GM12878 (cell line): Measurements from ENCODE around the gene FAM118A. TPM values are rescaled to one million over a fixed set of nuclear protein-coding genes. Genes with fewer than 3 reads are reported as not detected.

Source experiments
- ATAC-seq: fragments of 200-7000 bp; cut with Tn5 transposase; 3 replicates; pipeline ENCODE4 v1.9.1; 2020; ENCODE audit warnings: mild to moderate bottlenecking, moderate library complexity
- BruUV-seq: library from RNA; stranded (reverse); fragments of 400-500 nt; replicated peaks from 2 replicates; lab custom pipeline; 2021; lab: Mats Ljungman, UMichigan
- CTCF ChIA-PET: fragments of 300-600 bp; sonication (Branson Sonifier 250); formaldehyde crosslinking; extraction: SDS; loops from one replicate; lab custom pipeline; 2021; ENCODE audit warnings: inconsistent platforms; lab: Yijun Ruan, JAX
- POLR2A ChIA-PET: fragments of 350-600 bp; formaldehyde crosslinking; extraction: SDS; loops from one replicate; lab custom pipeline; 2021; ENCODE audit warnings: inconsistent platforms; lab: Charles Lee
- RAD21 ChIA-PET: fragments of 300-600 bp; sonication (Branson Sonifier 250); formaldehyde crosslinking; loops from one replicate; lab custom pipeline; 2023; ENCODE audit warnings: antibody characterized with exemption; ENCODE audit not compliant: unreplicated experiment; lab: Charles Lee
- SMC1A ChIA-PET: fragments of 300-600 bp; sonication (Branson Sonifier 250); formaldehyde crosslinking; loops from one replicate; lab custom pipeline; 2023; ENCODE audit not compliant: unreplicated experiment, uncharacterized antibody; lab: Charles Lee
- DNase-seq: peaks from one replicate; pipeline ENCODE4 v3.0.0-alpha.2; 2011; ENCODE audit warnings: low read depth, low spot score
- FAIRE-seq: peaks from 3 replicates; lab custom pipeline; 2011; peaks lifted over from hg19 to GRCh38; lab: Jason Lieb, UNC
- H2AFZ ChIP-seq: 2 replicates; pipeline ENCODE4 v1.6.0; 2011; ENCODE audit warnings: low read depth, low read length, control low read depth; ENCODE audit not compliant: control insufficient read depth
- H3K27ac ChIP-seq: 2 replicates; pipeline ENCODE4 v1.5.1; 2011; ENCODE audit warnings: control low read depth; ENCODE audit not compliant: control insufficient read depth, insufficient read depth
- H3K27me3 ChIP-seq, 2 experiments: replicated peaks in 1 of 2; 2 replicates each; pipeline versions ENCODE4 v1.6.0 to v1.6.1; 2011; ENCODE audit warnings: low read length in 1 of 2; ENCODE audit not compliant: control insufficient read depth in 2 of 2, insufficient read depth in 2 of 2
- H3K36me3 ChIP-seq, 2 experiments: 2 replicates each; pipeline ENCODE4 v1.5.1; 2011; ENCODE audit warnings: low read length in 1 of 2; ENCODE audit not compliant: control insufficient read depth in 2 of 2, insufficient read depth in 2 of 2
- H3K4me1 ChIP-seq: 2 replicates; pipeline ENCODE4 v1.6.1; 2011; ENCODE audit warnings: mild to moderate bottlenecking, low read length, moderate library complexity, mixed read lengths; ENCODE audit not compliant: control insufficient read depth, insufficient read depth
- H3K4me2 ChIP-seq: 2 replicates; pipeline ENCODE4 v1.6.0; 2011; ENCODE audit warnings: control low read depth; ENCODE audit not compliant: control insufficient read depth, insufficient read depth
- H3K4me3 ChIP-seq: fragments of 200-600 bp; sonication (generic); 2 replicates; pipeline ENCODE4 v1.5.1; 2016
- H3K79me2 ChIP-seq: 2 replicates; pipeline ENCODE4 v1.6.0; 2011; ENCODE audit warnings: low read length; ENCODE audit not compliant: control insufficient read depth, insufficient read depth
- H3K9ac ChIP-seq: 2 replicates; pipeline ENCODE4 v1.8.0; 2011; ENCODE audit warnings: low read length, control low read depth, mixed read lengths; ENCODE audit not compliant: control insufficient read depth, insufficient read depth
- H3K9me3 ChIP-seq: replicated peaks from 3 replicates; pipeline ENCODE4 v1.5.1; 2011; ENCODE audit warnings: mild to moderate bottlenecking, low read length; ENCODE audit not compliant: control insufficient read depth, insufficient read depth
- H4K20me1 ChIP-seq: 2 replicates; pipeline ENCODE4 v1.6.0; 2011; ENCODE audit not compliant: control insufficient read depth, insufficient read depth
- CBX3 ChIP-seq: fragments of 200-600 bp; sonication (generic); IDR thresholded peaks from 2 replicates; pipeline ENCODE4 v1.6.1; 2016; ENCODE audit warnings: low read depth, borderline replicate concordance
- EGR1 ChIP-seq, 2 experiments: IDR thresholded peaks; 1 replicate in 1 of 2; 2 replicates in 1 of 2; pipeline ENCODE4 v1.6.1; 2011 to 2012; ENCODE audit warnings: low read depth in 2 of 2, low read length in 2 of 2, borderline replicate concordance in 1 of 2, mild to moderate bottlenecking in 1 of 2, moderate library complexity in 1 of 2
- GABPA ChIP-seq: IDR thresholded peaks from 2 replicates; pipeline ENCODE4 v1.6.1; 2014; ENCODE audit warnings: antibody characterized with exemption, low read depth, mild to moderate bottlenecking, inconsistent platforms
- IRF4 ChIP-seq: IDR thresholded peaks from 2 replicates; pipeline ENCODE4 v1.6.1; 2011; ENCODE audit warnings: low read depth, low read length
- JUND ChIP-seq: IDR thresholded peaks from 2 replicates; pipeline ENCODE4 v1.6.1; 2012; ENCODE audit warnings: low read depth, mild to moderate bottlenecking, low read length, improper control_type of control experiment, moderate library complexity
- MAX ChIP-seq: IDR thresholded peaks from 2 replicates; pipeline ENCODE4 v1.6.1; 2012; ENCODE audit warnings: low read depth, low read length, improper control_type of control experiment
- MTA2 ChIP-seq: fragments of 450-650 bp; IDR thresholded peaks from 2 replicates; pipeline ENCODE4 v1.6.1; 2016; ENCODE audit warnings: low read depth, mild to moderate bottlenecking, moderate library complexity
- NFYA ChIP-seq: IDR thresholded peaks from 2 replicates; pipeline ENCODE4 v1.6.1; 2011; ENCODE audit warnings: low read depth, mild to moderate bottlenecking, low read length, improper control_type of control experiment, borderline replicate concordance
- NKRF ChIP-seq: fragments of 450-650 bp; conservative IDR thresholded peaks from 2 replicates; pipeline ENCODE4 v1.6.1; 2017; ENCODE audit warnings: mild to moderate bottlenecking, moderate library complexity
- NR2F1 ChIP-seq: fragments of 450-650 bp; conservative IDR thresholded peaks from 2 replicates; pipeline ENCODE4 v1.6.1; 2017; ENCODE audit warnings: mild to moderate bottlenecking
- PML ChIP-seq: IDR thresholded peaks from 2 replicates; pipeline ENCODE4 v1.6.1; 2012; ENCODE audit warnings: low read length, inconsistent platforms
- RCOR1 ChIP-seq: conservative IDR thresholded peaks from 2 replicates; pipeline ENCODE4 v1.6.1; 2012; ENCODE audit warnings: low read depth, low read length, improper control_type of control experiment
- RELB ChIP-seq: fragments of 450-650 bp; IDR thresholded peaks from 2 replicates; pipeline ENCODE4 v1.6.1; 2017; ENCODE audit warnings: low read depth, mild to moderate bottlenecking, moderate library complexity
- SP1 ChIP-seq: IDR thresholded peaks from one replicate; pipeline ENCODE4 v1.6.1; 2011; ENCODE audit warnings: low read depth, low read length
- ZNF217 ChIP-seq: fragments of 450-650 bp; IDR thresholded peaks from 2 replicates; pipeline ENCODE4 v1.6.1; 2017; ENCODE audit warnings: antibody characterized with exemption, mild to moderate bottlenecking
- ZNF384 ChIP-seq: IDR thresholded peaks from 2 replicates; pipeline ENCODE4 v1.6.1; 2012; ENCODE audit warnings: low read depth, mild to moderate bottlenecking, low read length, improper control_type of control experiment, borderline replicate concordance
- ZSCAN29 ChIP-seq: fragments of 450-650 bp; IDR thresholded peaks from 2 replicates; pipeline ENCODE4 v1.6.1; 2017; ENCODE audit warnings: mild to moderate bottlenecking, moderate library complexity
- WGBS: methylation state at CpG from one replicate; pipeline ENCODE4 v1.1.6; 2016; ENCODE audit warnings: low lambda C conversion rate; ENCODE audit not compliant: insufficient replicate concordance, insufficient coverage; ENCODE audit errors: missing lambda C conversion rate; 5-methylcytosine and 5-hydroxymethylcytosine counted together
- in situ Hi-C: fragments of 300-500 bp; cut with MboI; formaldehyde crosslinking; loops from 9 replicates; pipeline ENCODE4 v1.14.3; 2018; ENCODE audit warnings: mixed read lengths
- intact Hi-C: fragments of 100-400 bp; cut with micrococcal nuclease; formaldehyde crosslinking; loops from one replicate; pipeline ENCODE4 v1.14.2; 2022; ENCODE audit not compliant: unreplicated experiment
- polyA plus RNA-seq, 11 experiments: library from polyadenylated mRNA; depleted of rRNA in 4 of 11; unstranded in 6 of 11; stranded (reverse) in 5 of 11; fragments of >200 nt; fragmentation: Nextera tagmentation in 4 of 11; fragmentation: Illumina TruSeq in 1 of 11; extraction: Ambion mirVana in 4 of 11; extraction: Trizol in 1 of 11; gene quantifications; 1 replicate in 1 of 11; 2 replicates in 10 of 11; pipeline versions ENCODE4 v1.2.1 to v1.2.3, GENCODE V29; 2011 to 2016; ENCODE audit warnings: inconsistent platforms in 2 of 11, missing spikeins in 2 of 11, low read depth in 1 of 11
- total RNA-seq, 4 experiments: library from RNA; depleted of rRNA in 3 of 4; stranded (reverse); fragments of >200 nt in 3 of 4; fragmentation: Illumina TruSeq in 1 of 4; extraction: Trizol in 1 of 4; gene quantifications; 2 replicates each; pipeline versions ENCODE4 v1.2.1 to v1.2.3, GENCODE V29; 2013 to 2021
- TF ChIP-seq, protein P1 (sequence below): IDR thresholded peaks from 2 replicates; pipeline ENCODE4 v1.6.1; 2011; ENCODE audit warnings: low read depth, low read length, improper control_type of control experiment, borderline replicate concordance

The FAM118A gene
- total and polyA plus RNA-seq, 10 of the 15 experiments (the other 5 are each of a cell fraction or from before 2014, with no cell fraction given), result 17.4 to 332 (median 56.6) TPM

DNA sequence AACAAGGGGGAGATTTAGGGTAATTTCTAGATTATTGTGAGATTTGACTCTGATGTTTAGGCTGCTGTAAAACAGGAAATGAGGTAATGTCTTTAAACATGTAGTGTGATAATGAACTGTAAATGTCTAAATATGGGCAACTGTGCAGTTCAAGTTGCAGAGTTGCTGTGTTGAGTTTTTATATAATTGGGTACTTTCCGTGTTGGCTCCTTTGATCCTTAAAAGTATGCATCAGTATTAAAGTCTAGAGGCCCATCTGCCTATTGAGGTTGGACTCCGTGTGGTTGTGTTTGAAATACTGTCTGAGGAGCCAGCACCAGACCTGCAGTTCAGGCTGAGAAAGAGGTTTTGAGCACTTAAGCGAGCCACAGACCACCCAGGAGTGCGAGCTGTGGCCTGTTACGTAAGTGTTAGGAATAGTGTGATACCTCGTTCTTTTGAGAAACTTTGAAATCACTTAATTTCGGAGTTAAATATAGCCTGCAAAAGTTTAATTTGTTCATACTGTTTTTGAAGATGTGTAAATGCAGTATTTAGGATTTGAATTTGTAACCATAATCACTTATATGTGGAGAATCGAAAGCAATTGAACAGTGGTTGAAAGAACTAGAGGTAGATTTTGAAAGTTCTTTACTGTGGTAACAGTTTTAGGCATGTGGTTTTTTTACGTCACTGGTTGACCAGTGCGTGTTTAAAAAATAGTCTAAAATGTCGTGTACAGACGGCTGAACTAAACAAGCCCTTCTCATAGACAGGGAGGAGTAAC lies 9.0 kb downstream of the FAM118A start:
- BruUV-seq, result TSS peak; percentile 46
- 12% methylated on average over 12 of the region's 12 CpGs for WGBS
- peak; percentile 85 for ATAC-seq
- Histone ChIP-seq H3K9ac (no peak overlapping the region; the same call in 1 of the 2 replicates), H3K4me1 (peaks cover 24% of the 10 kb centered on the region), H3K4me2 (peak overlapping the region; percentile 60), H3K4me3 (peak overlapping the region; percentile 4; the same call in 1 of the 2 replicates), H3K79me2 (peaks cover 14% of the 10 kb centered on the region), H3K27me3 (no peaks in the 10 kb centered on the region), H3K27ac (peak overlapping the region; percentile 87), H4K20me1 (peaks cover 3% of the 10 kb centered on the region; the same call in 1 of the 2 replicates), H2AFZ (peak overlapping the region; percentile 31), H3K9me3 (no peaks in the 10 kb centered on the region), H3K36me3 (peaks cover 5% of the 10 kb centered on the region in 2 experiments; a peak in 3 of 4 replicates)
- DNase-seq, result peak; percentile 46
- RAD21 ChIA-PET, result interaction anchor here (1.2 to 1.7 kb wide), 3 partner anchors 8 to 78 kb away, joined by 3 to 6 read pairs (median 4); no protein-coding TSS in a partner anchor
- in situ Hi-C loops, result no loop called here
- CTCF ChIA-PET, result interaction anchor here (0.7 to 1.0 kb wide), 2 partner anchors 10 to 55 kb away, joined by 3 read pairs; no protein-coding TSS in a partner anchor
- intact Hi-C loops, result loop anchor here (5.0 kb wide), 1 partner anchor 36 kb away; the partner anchor contains the start of gene UPK3A
- peak; percentile 69 for FAIRE-seq
- SMC1A ChIA-PET, result interaction anchor here (1.2 to 2.0 kb wide), 4 partner anchors 10 to 70 kb away, joined by 3 to 6 read pairs (median 5); partner anchors contain the start of gene FAM118A
- POLR2A ChIA-PET, result interaction anchor here (1.1 kb wide), 1 partner anchor 10 kb away, joined by 4 read pairs; no protein-coding TSS in a partner anchor
- TF ChIP-seq NKRF (0 out of 2 replicates have a peak, but pooled peaks have one; percentile 39), GABPA (peak; percentile 51; the same call in 1 of the 2 replicates), CBX3 (no peak), MTA2 (peak; percentile 94), ZNF217 (no peak; the same call in 1 of the 2 replicates), SP1 (no peak), NR2F1 (peak; percentile 67; the same call in 1 of the 2 replicates), EGR1 (IDR thresholded peaks at IDR 0.05; ENCODE audit: borderline replicate concordance in 1 of 2, low read depth in 2 of 2, low read length in 2 of 2) (no peak), PML (0 out of 2 replicates have a peak, but pooled peaks have one; percentile 19), RELB (peak; percentile 79), RCOR1 (0 out of 2 replicates have a peak, but pooled peaks have one; percentile 19), MAX (peak; percentile 11; the same call in 1 of the 2 replicates), ZSCAN29 (0 out of 2 replicates have a peak, but pooled peaks have one; percentile 67), ZNF384 (no peak), JUND (0 out of 2 replicates have a peak, but pooled peaks have one; percentile 4), NFYA (no peak), IRF4 (peak; percentile 21; the same call in 1 of the 2 replicates)
- TF ChIP-seq, protein P1, sequence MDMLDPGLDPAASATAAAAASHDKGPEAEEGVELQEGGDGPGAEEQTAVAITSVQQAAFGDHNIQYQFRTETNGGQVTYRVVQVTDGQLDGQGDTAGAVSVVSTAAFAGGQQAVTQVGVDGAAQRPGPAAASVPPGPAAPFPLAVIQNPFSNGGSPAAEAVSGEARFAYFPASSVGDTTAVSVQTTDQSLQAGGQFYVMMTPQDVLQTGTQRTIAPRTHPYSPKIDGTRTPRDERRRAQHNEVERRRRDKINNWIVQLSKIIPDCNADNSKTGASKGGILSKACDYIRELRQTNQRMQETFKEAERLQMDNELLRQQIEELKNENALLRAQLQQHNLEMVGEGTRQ, result no peak
